Thyroid gland (tissue), 4 donors: ENCODE results near the gene MAGI1. TPM values are rescaled to one million over a fixed set of nuclear protein-coding genes. Genes with fewer than 3 reads are reported as not detected.
A peak's percentile ranks its signal among the peaks of the same experiment; 100 is the strongest.

Experiments
- DNase-seq, 2 donors: peaks; one replicate each; pipeline ENCODE4 v3.0.0-alpha.2; 2019
- H3K27ac ChIP-seq, 3 donors: fragments of 200-600 bp; sonication (generic); 1 replicate in 2 of 3; 2 replicates in 1 of 3; pipeline ENCODE4 v1.5.1; 2016 to 2019; ENCODE audit warnings: mild to moderate bottlenecking in 1 of 3, moderate library complexity in 1 of 3
- H3K27me3 ChIP-seq: fragments of 200-600 bp; sonication (generic); one replicate; pipeline ENCODE4 v1.5.1; 2019
- H3K36me3 ChIP-seq, 2 donors: fragments of 200-600 bp; sonication (generic); one replicate each; pipeline ENCODE4 v1.5.1; 2016 to 2019
- H3K4me1 ChIP-seq, 2 donors: fragments of 200-600 bp; sonication (generic); one replicate each; pipeline ENCODE4 v1.5.1; 2017 to 2019
- H3K4me3 ChIP-seq, 3 donors: fragments of 200-600 bp; sonication (generic); replicated peaks in 1 of 3; 1 replicate in 2 of 3; 2 replicates in 1 of 3; pipeline ENCODE4 v1.5.1; 2016; ENCODE audit warnings: mild to moderate bottlenecking in 1 of 3
- H3K9me3 ChIP-seq: fragments of 200-600 bp; sonication (generic); one replicate; pipeline ENCODE4 v1.5.1; 2017
- CTCF ChIP-seq, 6 experiments: fragments of 200-600 bp in 3 of 6; fragments of 450-650 bp in 3 of 6; sonication (generic) in 3 of 6; IDR thresholded peaks; one replicate each; pipeline ENCODE4 v1.5.1; 2016 to 2019; ENCODE audit warnings: antibody characterized with exemption in 6 of 6, mild to moderate bottlenecking in 2 of 6, inconsistent platforms in 1 of 6, moderate library complexity in 1 of 6
- POLR2A ChIP-seq, 2 donors: fragments of 450-650 bp; IDR thresholded peaks; one replicate each; pipeline ENCODE4 v1.6.1; 2017; ENCODE audit warnings: antibody characterized with exemption in 2 of 2, mild to moderate bottlenecking in 2 of 2, moderate library complexity in 1 of 2
- WGBS, 2 donors: methylation state at CpG; one replicate each; pipeline ENCODE4 v1.1.5; 2017; 5-methylcytosine and 5-hydroxymethylcytosine counted together
- intact Hi-C: fragments of 100-400 bp; cut with DNase I; formaldehyde crosslinking; loops from one replicate; pipeline ENCODE4 v1.15.1; 2023
- total RNA-seq, 4 donors: library from RNA; depleted of rRNA; stranded (reverse); fragments of >200 nt; gene quantifications; one replicate each; pipeline ENCODE4 v1.2.3, GENCODE V29; 2016

The MAGI1 gene
- total RNA-seq, 4 donors from 2014 or later, result 60.5 to 123 (median 87.5) TPM

- 87% methylated on average over 4 of the region's 4 CpGs for WGBS, 2 donors
- Histone ChIP-seq H3K36me3 (no peaks in the 10 kb centered on the region), H3K9me3 (no peaks in the 10 kb centered on the region), H3K27me3 (no peaks in the 10 kb centered on the region), H3K27ac (peak overlapping the region in 1 of 3 donors; percentile 30), H3K4me3 (no peak overlapping the region), H3K4me1 (peaks cover 17 to 30% of the 10 kb centered on the region in 2 donors)
- DNase-seq, result no peak
- intact Hi-C loops, result no loop called here
- TF ChIP-seq CTCF (IDR thresholded peaks at IDR 0.05) (no peak), POLR2A (IDR thresholded peaks at IDR 0.05) (no peak)
Measured at GRCh38 chr3:65938676-65939075, 100.0 kb downstream of the MAGI1 start.

GRCh38 chr3:65938147-65938546 is 100.6 kb downstream of the MAGI1 start:
- intact Hi-C loops, result no loop called here
- Histone ChIP-seq H3K4me1 (peaks cover 17 to 30% of the 10 kb centered on the region in 2 donors), H3K36me3 (no peaks in the 10 kb centered on the region), H3K27me3 (no peaks in the 10 kb centered on the region), H3K4me3 (no peak overlapping the region), H3K27ac (peak overlapping the region in 1 of 3 donors; percentile 30), H3K9me3 (no peaks in the 10 kb centered on the region)
- TF ChIP-seq CTCF (IDR thresholded peaks at IDR 0.05) (no peak), POLR2A (IDR thresholded peaks at IDR 0.05) (no peak)
- DNase-seq, result no peak
- WGBS, 2 donors, result 85 to 90% methylated on average over 1 of the region's 1 CpG

GRCh38 chr3:65936908-65937638 is 101.6 kb downstream of the MAGI1 start:
- intact Hi-C loops, result no loop called here
- H3K27ac ChIP-seq, result no peak overlapping the region
- H3K4me1 ChIP-seq, result peaks cover 17 to 30% of the 10 kb centered on the region in 2 donors
- H3K4me3 ChIP-seq, result no peak overlapping the region
- no peaks in the 10 kb centered on the region for H3K9me3 ChIP-seq
- DNase-seq, result peak in 1 of 2 donors; percentile 18
- 49 to 50% methylated on average over 5 of the region's 5 CpGs for WGBS, 2 donors
- no peaks in the 10 kb centered on the region for H3K27me3 ChIP-seq
- TF ChIP-seq CTCF (IDR thresholded peaks at IDR 0.05), result no peak
- TF ChIP-seq POLR2A (IDR thresholded peaks at IDR 0.05), result no peak
- H3K36me3 ChIP-seq, result no peaks in the 10 kb centered on the region

- Histone ChIP-seq H3K4me3 (no peak overlapping the region), H3K9me3 (no peaks in the 10 kb centered on the region), H3K27me3 (no peaks in the 10 kb centered on the region), H3K27ac (no peak overlapping the region), H3K36me3 (no peaks in the 10 kb centered on the region), H3K4me1 (peaks cover 17 to 30% of the 10 kb centered on the region in 2 donors)
- intact Hi-C loops, result no loop called here
- 82 to 86% methylated on average over 1 of the region's 1 CpG for WGBS, 2 donors
- DNase-seq, result no peak
- TF ChIP-seq CTCF (IDR thresholded peaks at IDR 0.05), result no peak
- TF ChIP-seq POLR2A (IDR thresholded peaks at IDR 0.05), result no peak
Measured at GRCh38 chr3:65935724-65936123, 103.0 kb downstream of the MAGI1 start.

- Histone ChIP-seq H3K27me3 (no peaks in the 10 kb centered on the region), H3K36me3 (no peaks in the 10 kb centered on the region), H3K9me3 (no peaks in the 10 kb centered on the region), H3K4me1 (peaks cover 8 to 11% of the 10 kb centered on the region in 2 donors), H3K27ac (no peak overlapping the region), H3K4me3 (no peak overlapping the region)
- WGBS, 2 donors, result 94 to 97% methylated on average over 6 of the region's 6 CpGs
- intact Hi-C loops, result no loop called here
- no peak for TF ChIP-seq CTCF (IDR thresholded peaks at IDR 0.05)
- TF ChIP-seq POLR2A (IDR thresholded peaks at IDR 0.05), result no peak
- DNase-seq, result no peak
Measured at GRCh38 chr3:65930648-65931047, 108.1 kb downstream of the MAGI1 start.
